GM12865 (cell line): Measurements from ENCODE around the gene HARS1.
"Not testable (repeated sequence)": the region's sequence is repeated elsewhere in the genome, so short reads cannot be mapped to it uniquely, and the experiment has no call there.

Source experiments
- DNase-seq: peaks from one replicate; pipeline ENCODE4 v3.0.0; 2010; ENCODE audit warnings: low read depth
- H3K4me3 ChIP-seq: 2 replicates; pipeline ENCODE4 v1.5.1; 2011; ENCODE audit warnings: mild to moderate bottlenecking, low read depth, low read length, control low read depth
- TF ChIP-seq, protein P1 (sequence below): IDR thresholded peaks from 2 replicates; pipeline ENCODE4 v1.5.1; 2011; ENCODE audit warnings: low read length, control low read depth, low read depth, inconsistent platforms; ENCODE audit not compliant: insufficient read depth; ENCODE audit errors: missing control alignments

HARS1 gene

DNA sequence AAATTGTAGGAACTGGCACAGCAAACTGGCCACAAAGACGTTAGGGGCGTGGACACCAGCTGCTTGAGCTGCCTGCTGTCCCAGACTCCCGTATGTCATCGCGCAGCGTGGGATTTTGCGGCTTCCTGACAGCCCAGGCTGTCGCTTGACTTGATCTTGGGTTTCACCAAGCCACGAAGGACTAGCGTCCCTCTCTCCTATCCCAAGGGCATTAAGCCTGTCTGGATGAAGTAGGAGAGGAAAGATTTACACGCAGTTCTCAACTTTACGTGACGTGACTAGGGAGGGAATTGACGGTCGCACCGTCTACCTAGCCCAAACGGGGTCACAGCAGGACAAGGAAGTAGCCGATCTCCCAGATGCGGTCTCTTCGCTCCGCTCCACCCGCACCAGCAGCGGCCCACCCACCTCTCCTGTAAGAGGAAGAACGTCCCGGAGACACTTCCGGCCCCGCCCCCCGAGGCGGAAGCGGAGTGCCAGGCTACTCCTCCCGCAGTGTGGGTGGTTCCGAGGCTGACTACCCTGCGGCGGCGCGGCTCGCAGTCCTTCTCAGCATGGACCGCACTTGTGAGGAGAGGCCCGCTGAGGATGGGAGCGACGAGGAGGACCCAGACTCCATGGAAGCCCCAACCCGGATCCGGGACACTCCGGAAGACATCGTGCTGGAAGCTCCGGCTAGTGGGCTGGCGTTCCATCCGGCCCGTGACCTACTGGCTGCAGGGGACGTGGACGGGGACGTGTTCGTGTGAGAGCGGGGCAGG is 26.6 kb downstream of the HARS1 start, which contains the start of gene WDR55:
TSS of gene WDR55 (plus strand) at position 546 of the 761 bp plus-strand sequence. CDS start at position 555, 9 bp downstream.
- DNase-seq, result peak; percentile 93
- TF ChIP-seq, protein P1, sequence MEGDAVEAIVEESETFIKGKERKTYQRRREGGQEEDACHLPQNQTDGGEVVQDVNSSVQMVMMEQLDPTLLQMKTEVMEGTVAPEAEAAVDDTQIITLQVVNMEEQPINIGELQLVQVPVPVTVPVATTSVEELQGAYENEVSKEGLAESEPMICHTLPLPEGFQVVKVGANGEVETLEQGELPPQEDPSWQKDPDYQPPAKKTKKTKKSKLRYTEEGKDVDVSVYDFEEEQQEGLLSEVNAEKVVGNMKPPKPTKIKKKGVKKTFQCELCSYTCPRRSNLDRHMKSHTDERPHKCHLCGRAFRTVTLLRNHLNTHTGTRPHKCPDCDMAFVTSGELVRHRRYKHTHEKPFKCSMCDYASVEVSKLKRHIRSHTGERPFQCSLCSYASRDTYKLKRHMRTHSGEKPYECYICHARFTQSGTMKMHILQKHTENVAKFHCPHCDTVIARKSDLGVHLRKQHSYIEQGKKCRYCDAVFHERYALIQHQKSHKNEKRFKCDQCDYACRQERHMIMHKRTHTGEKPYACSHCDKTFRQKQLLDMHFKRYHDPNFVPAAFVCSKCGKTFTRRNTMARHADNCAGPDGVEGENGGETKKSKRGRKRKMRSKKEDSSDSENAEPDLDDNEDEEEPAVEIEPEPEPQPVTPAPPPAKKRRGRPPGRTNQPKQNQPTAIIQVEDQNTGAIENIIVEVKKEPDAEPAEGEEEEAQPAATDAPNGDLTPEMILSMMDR, result no peak
- peak within 1 kb of the TSS; percentile 82 for H3K4me3 ChIP-seq

DNA sequence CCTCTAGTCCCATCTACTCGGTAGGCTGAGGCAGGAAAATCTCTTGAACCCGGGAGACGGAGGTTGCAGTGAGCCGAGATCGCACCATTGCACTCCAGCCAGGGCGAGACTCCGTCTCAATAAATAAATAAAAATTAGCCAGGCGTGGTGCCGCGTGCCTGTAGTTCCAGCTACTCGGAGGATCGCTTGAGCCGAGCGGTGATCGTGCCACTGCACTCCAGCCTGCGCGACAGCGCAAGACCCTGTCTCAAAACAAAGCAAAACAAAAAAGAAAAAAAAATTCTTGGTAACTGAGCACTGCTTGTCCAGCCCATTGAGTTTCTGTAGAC is 27.2 kb downstream of the HARS1 start:
- TF ChIP-seq, protein P1, result no peak
- no peak for DNase-seq
- H3K4me3 ChIP-seq, result peak overlapping the region; percentile 82

DNA sequence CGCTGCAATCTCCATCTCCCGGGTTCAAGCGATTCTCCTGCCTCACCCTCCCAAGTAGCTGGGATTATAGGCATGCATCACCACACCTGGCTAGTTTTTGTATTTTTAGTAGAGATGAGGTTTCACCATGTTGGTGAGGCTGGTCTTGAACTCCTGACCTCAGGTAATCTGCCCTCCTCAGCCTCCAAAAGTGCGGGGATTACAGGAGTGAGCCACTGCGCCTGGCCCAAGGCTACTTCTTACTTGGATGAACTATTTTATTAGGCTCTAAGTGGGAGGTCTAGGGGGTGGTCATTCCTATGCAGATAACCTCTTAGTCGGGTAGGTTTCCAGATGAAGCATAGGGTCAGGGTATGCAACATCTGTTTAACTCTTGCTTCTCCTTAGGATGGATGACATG is 30.8 kb downstream of the HARS1 start:
- DNase-seq, H3K4me3 ChIP-seq: not testable (repeated sequence)

DNA sequence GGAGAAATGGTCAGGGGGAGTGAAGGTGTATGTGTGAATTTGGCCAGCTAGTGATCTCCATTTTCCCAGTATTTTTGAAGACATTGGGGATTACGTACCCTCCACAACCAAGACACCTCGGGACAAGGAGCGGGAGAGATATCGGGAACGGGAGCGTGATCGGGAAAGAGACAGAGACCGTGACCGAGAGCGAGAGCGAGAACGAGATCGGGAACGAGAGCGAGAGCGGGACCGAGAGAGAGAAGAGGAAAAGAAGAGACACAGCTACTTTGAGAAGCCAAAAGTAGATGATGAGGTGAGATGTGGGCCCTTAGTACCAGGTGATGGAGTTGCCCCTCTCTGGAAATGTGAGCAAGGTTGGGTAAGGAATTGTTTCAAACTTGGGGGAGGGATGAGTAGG is 32.3 kb downstream of the HARS1 start:
- no peak for DNase-seq
- TF ChIP-seq, protein P1, result no peak
- H3K4me3 ChIP-seq, result no peak overlapping the region

DNA sequence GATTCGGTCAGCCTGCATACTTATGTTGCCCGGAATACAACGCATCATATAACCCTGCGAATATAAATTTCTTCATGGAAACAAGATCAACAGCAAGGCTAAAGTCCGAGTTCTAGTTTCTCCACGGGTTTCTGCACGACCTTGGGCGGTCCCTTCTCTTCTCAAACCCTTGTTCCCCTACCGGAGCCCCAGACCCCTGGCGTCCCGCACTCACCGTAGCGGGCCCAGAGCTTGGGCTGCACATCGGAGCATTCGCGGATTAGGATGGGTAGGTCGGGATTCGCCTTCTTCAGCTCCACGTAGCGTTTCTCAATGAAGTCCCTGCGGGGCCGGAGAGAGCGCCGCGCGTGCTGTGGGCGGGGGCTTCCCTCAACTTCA is 44.1 kb downstream of the HARS1 start:
- H3K4me3 ChIP-seq, result peak overlapping the region; percentile 79
- no peak for DNase-seq

DNA sequence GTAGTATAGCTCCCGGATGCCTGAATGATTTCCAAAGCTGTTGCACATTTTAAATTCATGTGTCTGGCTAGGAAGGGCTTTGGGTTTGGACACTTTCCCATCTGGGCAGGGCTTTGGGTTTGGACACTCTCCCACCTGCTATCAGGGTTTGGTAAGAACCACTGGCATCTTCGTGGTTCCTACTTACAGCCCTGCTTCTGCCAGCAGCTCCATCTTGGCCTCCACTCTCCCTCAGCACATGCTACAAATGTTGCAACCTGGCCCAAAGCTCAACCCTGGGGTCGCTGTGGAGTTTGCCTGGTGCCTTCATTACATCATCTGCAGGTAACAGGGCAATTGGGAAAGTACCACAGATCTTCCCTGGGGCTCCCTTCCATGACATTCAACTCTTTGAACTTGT is 48.5 kb downstream of the HARS1 start:
- TF ChIP-seq, protein P1, result no peak
- no peak for DNase-seq
- no peak overlapping the region for H3K4me3 ChIP-seq

More for the DNA sequence above, 44.1 kb downstream of the HARS1 start:
- TF ChIP-seq, protein P1, result no peak

DNA sequence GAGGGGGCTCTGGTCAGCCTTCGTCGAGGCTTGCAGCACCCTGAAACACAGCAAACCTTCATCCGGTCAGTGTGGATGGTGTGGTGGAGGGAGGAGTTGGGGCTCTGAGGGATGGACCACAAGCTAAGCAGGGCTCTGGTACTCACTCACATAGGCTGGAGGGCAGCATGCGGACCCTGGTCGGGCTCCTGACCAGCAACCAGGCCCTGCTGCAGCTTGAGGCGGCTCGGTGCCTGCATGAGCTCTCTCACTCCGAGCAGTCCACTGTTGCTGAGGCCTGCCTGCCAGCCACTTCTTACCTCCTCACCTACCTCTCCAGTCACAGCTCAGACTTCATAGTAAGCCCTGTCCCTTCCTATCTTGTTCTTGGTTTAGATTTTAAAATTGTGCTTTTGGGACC is 49.5 kb downstream of the HARS1 start:
- TF ChIP-seq, protein P1, result no peak
- no peak overlapping the region for H3K4me3 ChIP-seq
- DNase-seq, result no peak
